DND-41 (cell line): ENCODE measurements around the gene SHROOM3.

ENCODE experiments used
- EZH2 ChIP-seq: IDR thresholded peaks from 3 replicates; pipeline ENCODE4 v1.6.1; 2012; ENCODE audit warnings: borderline replicate concordance, low read depth, mild to moderate bottlenecking, moderate library complexity, low read length, inconsistent platforms; ENCODE audit not compliant: severe bottlenecking
- TF ChIP-seq, protein P1 (sequence below): IDR thresholded peaks from 2 replicates; pipeline ENCODE4 v1.5.1; 2012; ENCODE audit warnings: borderline replicate concordance, low read length, moderate library complexity, mild to moderate bottlenecking; ENCODE audit not compliant: poor library complexity, severe bottlenecking; ENCODE audit errors: extremely low read depth

DNA sequence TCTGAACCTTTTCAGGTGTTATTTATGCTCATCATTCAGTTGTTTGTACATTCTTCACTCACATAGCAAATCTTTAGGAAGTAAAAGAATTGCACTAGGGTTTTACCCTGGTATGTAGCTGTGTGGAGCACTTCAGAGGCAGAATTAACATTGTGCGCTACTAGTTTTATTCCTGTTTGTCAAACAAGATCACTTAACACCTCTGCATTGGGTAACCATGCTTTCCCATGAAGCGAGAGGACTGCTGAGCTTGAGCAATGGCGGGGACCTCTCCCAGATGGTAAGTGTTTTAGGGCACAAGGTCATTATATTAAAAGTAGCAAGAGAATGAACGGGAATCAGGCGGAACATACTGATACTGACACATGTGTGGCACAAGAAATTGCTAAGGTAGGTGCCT, 59.2 kb downstream of the SHROOM3 start:
- TF ChIP-seq, protein P1, sequence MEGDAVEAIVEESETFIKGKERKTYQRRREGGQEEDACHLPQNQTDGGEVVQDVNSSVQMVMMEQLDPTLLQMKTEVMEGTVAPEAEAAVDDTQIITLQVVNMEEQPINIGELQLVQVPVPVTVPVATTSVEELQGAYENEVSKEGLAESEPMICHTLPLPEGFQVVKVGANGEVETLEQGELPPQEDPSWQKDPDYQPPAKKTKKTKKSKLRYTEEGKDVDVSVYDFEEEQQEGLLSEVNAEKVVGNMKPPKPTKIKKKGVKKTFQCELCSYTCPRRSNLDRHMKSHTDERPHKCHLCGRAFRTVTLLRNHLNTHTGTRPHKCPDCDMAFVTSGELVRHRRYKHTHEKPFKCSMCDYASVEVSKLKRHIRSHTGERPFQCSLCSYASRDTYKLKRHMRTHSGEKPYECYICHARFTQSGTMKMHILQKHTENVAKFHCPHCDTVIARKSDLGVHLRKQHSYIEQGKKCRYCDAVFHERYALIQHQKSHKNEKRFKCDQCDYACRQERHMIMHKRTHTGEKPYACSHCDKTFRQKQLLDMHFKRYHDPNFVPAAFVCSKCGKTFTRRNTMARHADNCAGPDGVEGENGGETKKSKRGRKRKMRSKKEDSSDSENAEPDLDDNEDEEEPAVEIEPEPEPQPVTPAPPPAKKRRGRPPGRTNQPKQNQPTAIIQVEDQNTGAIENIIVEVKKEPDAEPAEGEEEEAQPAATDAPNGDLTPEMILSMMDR: no peak
- no peak for TF ChIP-seq EZH2
